WERI-Rb-1 (cell line): ENCODE measurements around the gene STX1B.

Experiments used
- DNase-seq: peaks from one replicate; pipeline ENCODE4 v3.0.0-alpha.2; 2020
- H3K27ac ChIP-seq: fragments of 250-450 bp; sonication (Bioruptor Pico); 2 replicates; pipeline ENCODE4 v1.5.1; 2020; ENCODE audit warnings: mild to moderate bottlenecking, moderate library complexity
- H3K27me3 ChIP-seq: fragments of 250-450 bp; sonication (Bioruptor Pico); 2 replicates; pipeline ENCODE4 v1.5.1; 2021; ENCODE audit warnings: mild to moderate bottlenecking, low read depth, moderate library complexity; ENCODE audit not compliant: insufficient read depth, severe bottlenecking
- H3K36me3 ChIP-seq: fragments of 250-450 bp; sonication (Bioruptor Pico); 2 replicates; pipeline ENCODE4 v1.5.1; 2020; ENCODE audit warnings: mild to moderate bottlenecking, moderate library complexity
- H3K4me3 ChIP-seq: 2 replicates; pipeline ENCODE4 v1.5.1; 2011; ENCODE audit warnings: low read depth, mild to moderate bottlenecking, control low read depth, low read length
- H3K9me3 ChIP-seq: fragments of 250-450 bp; sonication (Bioruptor Pico); 2 replicates; pipeline ENCODE4 v1.5.1; 2021; ENCODE audit warnings: mild to moderate bottlenecking, moderate library complexity; ENCODE audit not compliant: severe bottlenecking
- CTCF ChIP-seq: IDR thresholded peaks from 2 replicates; pipeline ENCODE4 v1.5.1; 2011; ENCODE audit warnings: low read depth, mild to moderate bottlenecking, control low read depth, inconsistent platforms, low read length

The STX1B gene

GRCh38 chr16:30991052-30991451 lies 19.4 kb downstream of the STX1B start:
- Histone ChIP-seq H3K27me3 (no peaks in the 10 kb centered on the region), H3K36me3 (peaks cover 13% of the 10 kb centered on the region), H3K27ac (no peak overlapping the region), H3K4me3 (no peak overlapping the region), H3K9me3 (no peaks in the 10 kb centered on the region)
- no peak for TF ChIP-seq CTCF
- no peak for DNase-seq

DNA sequence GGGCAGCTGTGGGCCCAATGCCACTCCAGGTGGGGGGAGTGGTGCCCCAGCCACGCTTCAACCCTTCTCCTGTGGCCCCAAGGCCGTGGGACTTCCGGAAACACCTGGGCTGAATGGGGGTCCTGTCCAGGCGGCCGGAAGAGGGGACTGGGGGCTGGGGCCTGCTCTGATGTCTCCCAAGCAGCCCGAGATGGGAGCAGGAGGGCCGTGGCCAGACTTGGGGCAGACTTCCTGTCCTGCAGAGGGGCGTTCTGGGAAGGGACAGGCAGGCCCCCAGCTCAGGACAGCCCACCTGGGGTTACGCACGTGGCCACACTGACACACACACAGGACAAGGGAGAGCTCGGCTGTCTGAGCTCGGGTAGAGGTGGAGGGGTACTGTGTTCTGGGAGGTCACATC lies 20.3 kb downstream of the STX1B start:
- no peaks in the 10 kb centered on the region for H3K9me3 ChIP-seq
- no peak overlapping the region for H3K27ac ChIP-seq
- no peak for DNase-seq
- H3K36me3 ChIP-seq, result peaks cover 18% of the 10 kb centered on the region
- no peak for TF ChIP-seq CTCF
- H3K4me3 ChIP-seq, result no peak overlapping the region
- H3K27me3 ChIP-seq, result no peaks in the 10 kb centered on the region

DNA sequence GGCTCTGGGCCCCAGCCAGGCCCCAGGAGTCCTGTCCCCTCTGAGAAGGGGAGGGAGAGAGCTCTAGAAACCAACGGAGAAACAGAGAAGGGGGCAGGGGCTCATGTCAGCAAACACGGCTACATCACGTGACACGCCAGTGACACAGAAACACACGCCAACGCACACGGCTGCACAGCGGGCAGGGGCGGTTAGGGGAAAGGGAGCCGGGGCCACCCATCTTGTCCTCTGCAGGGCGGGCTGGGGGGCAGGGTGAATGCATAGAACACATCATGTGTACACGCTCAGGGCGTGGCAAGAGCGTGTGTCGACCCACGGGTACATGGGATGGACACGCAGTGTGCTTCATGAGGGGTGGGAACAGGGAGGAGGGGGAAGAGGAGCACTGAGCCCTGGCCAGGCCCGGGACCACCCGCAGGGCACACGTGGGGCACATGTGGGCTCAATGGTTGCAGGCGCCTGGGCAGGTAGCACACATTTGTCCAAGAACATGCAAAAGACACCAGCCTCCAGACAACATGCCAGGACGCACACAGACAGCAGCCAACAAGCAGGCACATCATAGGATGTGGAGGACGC lies 20.9 kb downstream of the STX1B start:
- TF ChIP-seq CTCF, result no peak
- Histone ChIP-seq H3K27ac (peak overlapping the region; percentile 40; the same call in 1 of the 2 replicates), H3K36me3 (peaks cover 22% of the 10 kb centered on the region), H3K9me3 (no peaks in the 10 kb centered on the region), H3K4me3 (no peak overlapping the region), H3K27me3 (no peaks in the 10 kb centered on the region)
- no peak for DNase-seq

GRCh38 chr16:30987581-30988190 lies 22.8 kb downstream of the STX1B start:
- TF ChIP-seq CTCF, result no peak
- Histone ChIP-seq H3K36me3 (peaks cover 32% of the 10 kb centered on the region), H3K27me3 (no peaks in the 10 kb centered on the region), H3K4me3 (no peak overlapping the region), H3K27ac (no peak overlapping the region), H3K9me3 (no peaks in the 10 kb centered on the region)
- no peak for DNase-seq

GRCh38 chr16:30986129-30986991 lies 24.1 kb downstream of the STX1B start:
- no peak overlapping the region for H3K4me3 ChIP-seq
- 0 out of 2 replicates have a peak, but pooled peaks have one; percentile 2 for TF ChIP-seq CTCF
- DNase-seq, result no peak
- no peaks in the 10 kb centered on the region for H3K27me3 ChIP-seq
- H3K27ac ChIP-seq, result peak overlapping the region; percentile 83; the same call in 1 of the 2 replicates
- H3K36me3 ChIP-seq, result peaks cover 40% of the 10 kb centered on the region
- no peaks in the 10 kb centered on the region for H3K9me3 ChIP-seq
